ENCODE measurements around the gene KRTCAP2. TPM values are rescaled to one million over a fixed set of nuclear protein-coding genes. Genes with fewer than 3 reads are reported as not detected.

KRTCAP2 gene
- total RNA-seq, 4 donors from 2014 or later, result 48.6 to 109 (median 97.6) TPM

DNA sequence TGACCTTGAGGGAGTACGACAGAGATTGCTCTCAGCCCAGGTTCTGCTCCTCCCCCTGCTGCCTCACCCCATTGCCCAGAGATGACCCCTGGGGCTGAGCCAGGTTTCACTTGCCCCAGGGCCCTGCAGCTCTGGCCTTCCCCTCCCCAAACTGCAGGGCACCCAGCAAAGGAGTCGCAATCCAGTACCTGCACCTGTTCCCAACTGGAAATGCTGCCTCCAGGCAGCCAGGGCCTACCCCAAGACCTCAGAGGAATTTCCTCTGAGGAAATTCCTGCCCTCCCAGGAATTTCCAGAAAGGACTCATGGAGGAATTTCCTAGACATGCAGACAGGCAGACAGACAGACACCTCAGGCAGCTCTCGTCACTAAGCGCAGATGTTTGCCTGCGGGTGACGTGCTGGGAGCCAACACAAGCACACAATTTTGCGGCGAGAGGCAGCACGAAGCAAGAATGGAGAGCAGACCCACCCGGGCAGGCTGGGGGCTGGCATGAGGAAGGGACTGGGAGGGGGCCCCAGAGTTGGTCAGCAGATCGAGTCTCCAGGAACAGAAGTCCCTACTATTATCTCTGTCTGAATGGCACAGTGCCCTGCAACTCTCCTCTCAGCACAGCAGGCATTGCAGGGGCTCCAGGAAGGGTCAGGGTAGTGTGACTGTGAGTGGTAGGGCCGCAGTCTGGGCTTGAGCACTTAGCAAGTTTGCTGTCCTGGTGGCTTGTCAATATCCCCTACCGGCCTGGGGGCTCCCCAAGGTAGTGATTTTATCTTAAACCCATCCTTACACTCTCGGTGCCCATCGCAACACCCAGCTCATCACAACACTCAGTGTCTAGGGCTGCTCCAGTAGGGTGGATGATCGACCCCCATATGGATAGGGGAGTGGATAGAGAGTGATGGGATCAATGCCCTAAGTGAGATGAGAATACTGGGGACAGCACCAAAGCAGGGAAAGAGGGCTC is 48.3 kb downstream of the KRTCAP2 start:
- H3K4me3 ChIP-seq (ENCODE audit: low read depth, poor library complexity, severe bottlenecking), result no peak overlapping the region
- TF ChIP-seq, protein P1, sequence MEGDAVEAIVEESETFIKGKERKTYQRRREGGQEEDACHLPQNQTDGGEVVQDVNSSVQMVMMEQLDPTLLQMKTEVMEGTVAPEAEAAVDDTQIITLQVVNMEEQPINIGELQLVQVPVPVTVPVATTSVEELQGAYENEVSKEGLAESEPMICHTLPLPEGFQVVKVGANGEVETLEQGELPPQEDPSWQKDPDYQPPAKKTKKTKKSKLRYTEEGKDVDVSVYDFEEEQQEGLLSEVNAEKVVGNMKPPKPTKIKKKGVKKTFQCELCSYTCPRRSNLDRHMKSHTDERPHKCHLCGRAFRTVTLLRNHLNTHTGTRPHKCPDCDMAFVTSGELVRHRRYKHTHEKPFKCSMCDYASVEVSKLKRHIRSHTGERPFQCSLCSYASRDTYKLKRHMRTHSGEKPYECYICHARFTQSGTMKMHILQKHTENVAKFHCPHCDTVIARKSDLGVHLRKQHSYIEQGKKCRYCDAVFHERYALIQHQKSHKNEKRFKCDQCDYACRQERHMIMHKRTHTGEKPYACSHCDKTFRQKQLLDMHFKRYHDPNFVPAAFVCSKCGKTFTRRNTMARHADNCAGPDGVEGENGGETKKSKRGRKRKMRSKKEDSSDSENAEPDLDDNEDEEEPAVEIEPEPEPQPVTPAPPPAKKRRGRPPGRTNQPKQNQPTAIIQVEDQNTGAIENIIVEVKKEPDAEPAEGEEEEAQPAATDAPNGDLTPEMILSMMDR (IDR thresholded peaks at IDR 0.05), result no peak
- TF ChIP-seq POLR2A (IDR thresholded peaks at IDR 0.05), result no peak
- intact Hi-C loops (cut with DNase I; ENCODE audit: low total_unique reads), result no loop called here
- no peak for DNase-seq (ENCODE audit: low spot score in 2 of 2)
- 50 to 59% methylated on average over 11 to 16 of the region's 16 CpGs for WGBS, 2 donors

DNA sequence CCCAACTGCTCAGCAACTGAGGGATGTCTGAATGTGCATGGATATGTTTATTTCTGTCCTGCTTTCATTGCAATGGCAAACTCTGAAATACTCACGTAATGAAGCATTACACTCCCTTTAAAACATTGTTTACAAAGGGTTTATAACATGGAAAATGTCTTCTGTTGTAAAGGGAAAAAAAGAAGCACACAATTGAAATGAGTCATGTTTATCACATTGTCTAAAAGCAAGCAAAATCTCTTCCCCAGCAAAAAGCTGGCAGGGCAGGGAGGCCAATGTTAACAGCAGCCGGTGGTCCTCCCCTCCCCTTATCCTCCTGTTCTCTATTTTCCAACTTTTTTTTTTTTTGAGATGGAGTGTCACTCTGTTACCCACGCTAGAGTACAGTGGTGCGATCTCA is 49.3 kb downstream of the KRTCAP2 start:
- no peak for DNase-seq (ENCODE audit: low spot score in 2 of 2)
- 68 to 71% methylated on average over 4 of the region's 4 CpGs for WGBS, 2 donors
- intact Hi-C loops (cut with DNase I; ENCODE audit: low total_unique reads), result no loop called here
- no peak overlapping the region for H3K4me3 ChIP-seq (ENCODE audit: low read depth, poor library complexity, severe bottlenecking)
- no peak for TF ChIP-seq POLR2A (IDR thresholded peaks at IDR 0.05)
- TF ChIP-seq, protein P1 (IDR thresholded peaks at IDR 0.05), result no peak

DNA sequence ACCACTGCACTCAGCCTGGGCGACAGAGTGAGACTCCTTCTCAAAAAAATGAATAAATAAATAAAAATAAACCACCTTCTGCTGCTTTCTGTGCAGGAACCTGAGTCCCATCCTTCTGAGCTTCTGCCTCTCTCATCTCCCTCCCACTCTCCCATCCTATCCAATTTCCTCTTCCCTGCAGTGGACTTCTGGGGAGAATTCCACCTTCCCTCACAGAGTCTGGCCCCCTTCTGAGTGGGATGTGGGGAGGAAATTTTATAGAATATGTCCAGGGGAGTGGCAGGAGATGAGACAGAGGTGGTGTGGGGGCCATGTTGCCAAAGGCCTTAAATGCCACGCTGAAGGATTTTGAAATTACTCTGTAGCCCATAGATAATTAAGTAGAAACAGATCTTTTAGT is 50.8 kb downstream of the KRTCAP2 start:
- intact Hi-C loops (cut with DNase I; ENCODE audit: low total_unique reads), result no loop called here
- TF ChIP-seq POLR2A (IDR thresholded peaks at IDR 0.05), result no peak
- TF ChIP-seq, protein P1 (IDR thresholded peaks at IDR 0.05), result no peak
- H3K4me3 ChIP-seq (ENCODE audit: low read depth, poor library complexity, severe bottlenecking), result no peak overlapping the region
- WGBS, 2 donors, result 84 to 85% methylated on average over 2 of the region's 2 CpGs
- no peak for DNase-seq (ENCODE audit: low spot score in 2 of 2)

DNA sequence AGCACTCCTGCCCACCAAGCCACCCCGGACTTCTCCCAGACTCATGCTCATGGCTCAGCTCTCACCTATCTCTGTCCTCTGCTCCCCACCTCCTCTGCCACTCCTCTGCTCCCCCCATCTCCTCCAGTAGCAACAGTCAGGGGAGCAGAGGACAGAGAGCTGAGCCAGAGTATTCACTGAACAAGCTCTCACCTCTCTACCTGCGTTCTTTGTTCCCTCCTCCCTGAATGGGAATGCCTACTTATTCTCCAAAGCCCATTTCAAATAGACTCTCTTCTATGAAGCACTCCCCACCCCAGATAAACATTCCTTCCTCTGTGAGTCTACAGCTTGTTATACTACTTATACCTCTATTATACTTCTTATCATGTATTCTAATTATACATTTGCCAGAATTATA is 51.9 kb downstream of the KRTCAP2 start:
- no peak for DNase-seq (ENCODE audit: low spot score in 2 of 2)
- H3K4me3 ChIP-seq (ENCODE audit: low read depth, poor library complexity, severe bottlenecking), result no peak overlapping the region
- intact Hi-C loops (cut with DNase I; ENCODE audit: low total_unique reads), result no loop called here
- 87 to 91% methylated on average over 2 of the region's 2 CpGs for WGBS, 2 donors
- TF ChIP-seq POLR2A (IDR thresholded peaks at IDR 0.05), result no peak
- TF ChIP-seq, protein P1 (IDR thresholded peaks at IDR 0.05), result no peak

DNA sequence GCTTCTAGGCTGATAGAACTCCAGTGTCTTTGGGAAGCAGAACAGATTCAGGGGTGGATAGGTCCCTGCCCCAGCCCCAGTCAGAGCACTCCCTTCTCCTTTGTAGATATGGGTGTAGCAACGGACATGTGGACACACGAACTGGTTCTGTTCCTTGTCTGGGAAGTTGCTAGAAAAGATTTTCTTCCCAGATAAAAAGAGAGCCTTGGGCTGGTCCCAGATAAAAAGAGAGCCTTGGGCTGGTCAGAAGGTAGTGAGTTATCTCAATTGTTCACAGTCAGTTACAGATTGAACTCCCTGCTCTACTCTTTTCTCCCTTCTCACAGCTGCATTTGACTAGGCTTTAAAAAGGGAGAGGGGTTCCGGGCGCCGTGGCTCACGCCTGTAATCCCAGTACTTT is 52.9 kb downstream of the KRTCAP2 start:
- WGBS, 2 donors, result 47 to 60% methylated on average over 6 of the region's 6 CpGs
- TF ChIP-seq, protein P1 (IDR thresholded peaks at IDR 0.05), result no peak
- TF ChIP-seq POLR2A (IDR thresholded peaks at IDR 0.05), result no peak
- no peak for DNase-seq (ENCODE audit: low spot score in 2 of 2)
- intact Hi-C loops (cut with DNase I; ENCODE audit: low total_unique reads), result no loop called here
- no peak overlapping the region for H3K4me3 ChIP-seq (ENCODE audit: low read depth, poor library complexity, severe bottlenecking)

MicroRNAs encoded within 50 kb of the gene (microRNA counts, 767-probe panel; counts per million panel counts)
- microRNA hsa-miR-92b-3p, result 0 to 358 counts per million in 2 donors

Other genes with a start within 250 kb of the KRTCAP2 start
- gene PMVK, start 236.6 kb downstream of the KRTCAP2 start, total RNA-seq, result 10 to 100 TPM; 20.6 to 37.0 (median 33.3) TPM
- gene PBXIP1, start 217.2 kb downstream of the KRTCAP2 start, total RNA-seq, result 10 to 100 TPM; 52.1 to 84.1 (median 63.7) TPM
- 10 to 100 TPM; 31.9 to 38.0 (median 36.3) TPM for gene PYGO2, start 211.5 kb downstream of the KRTCAP2 start, total RNA-seq
- gene SHC1, start 202.6 kb downstream of the KRTCAP2 start, total RNA-seq, result 10 to 100 TPM; 45.4 to 68.9 (median 66.4) TPM
- 10 to 100 TPM; 40.0 to 58.7 (median 45.3) TPM for gene CKS1B, start 198.6 kb downstream of the KRTCAP2 start, total RNA-seq
- 10 to 100 TPM; 38.7 to 45.3 (median 41.6) TPM for gene FLAD1, start 190.0 kb downstream of the KRTCAP2 start, total RNA-seq
- gene LENEP, start 179.7 kb downstream of the KRTCAP2 start, total RNA-seq, result 1 to 10 TPM in 1 of 4 donors, not detected in 3; 1.4 TPM
- gene ZBTB7B, start 170.5 kb downstream of the KRTCAP2 start, total RNA-seq, result 100 to 1,000 TPM; 270 to 295 (median 286) TPM
- 10 to 100 TPM in 1 of 4 donors, 1 to 10 TPM in 3; 3.8 to 11.5 (median 6.3) TPM for gene DCST2, start 139.5 kb downstream of the KRTCAP2 start, total RNA-seq
- 1 to 10 TPM in 2 of 4 donors, under 1 TPM in 2; 0.38 to 3.6 (median 0.87) TPM for gene DCST1, start 139.5 kb downstream of the KRTCAP2 start, total RNA-seq
- 100 to 1,000 TPM; 232 to 289 (median 279) TPM for gene ADAM15, start 122.0 kb downstream of the KRTCAP2 start, total RNA-seq
- gene EFNA4, start 109.6 kb downstream of the KRTCAP2 start, total RNA-seq, result 10 to 100 TPM; 29.5 to 66.6 (median 52.9) TPM
- gene EFNA3, start 94.5 kb downstream of the KRTCAP2 start, total RNA-seq, result 100 to 1,000 TPM; 111 to 150 (median 129) TPM
- gene EFNA1, start 45.4 kb downstream of the KRTCAP2 start, total RNA-seq, result 100 to 1,000 TPM; 125 to 235 (median 185) TPM
- gene SLC50A1, start 37.5 kb downstream of the KRTCAP2 start, total RNA-seq, result 10 to 100 TPM; 33.3 to 59.4 (median 43.7) TPM
- 10 to 100 TPM; 19.2 to 74.7 (median 36.9) TPM for gene DPM3, start 32.8 kb downstream of the KRTCAP2 start, total RNA-seq
- gene TRIM46, start 545 bp upstream of the KRTCAP2 start, total RNA-seq, result 1 to 10 TPM in 1 of 4 donors, under 1 TPM in 2, not detected in 1; 0.17 to 1.2 (median 0.62) TPM
- gene THBS3, start 34.6 kb upstream of the KRTCAP2 start, total RNA-seq, result 10 to 100 TPM; 15.6 to 26.6 (median 20.2) TPM
- 10 to 100 TPM; 20.5 to 54.8 (median 40.8) TPM for gene MTX1, start 35.4 kb upstream of the KRTCAP2 start, total RNA-seq
- gene ENTREP3, start 82.2 kb upstream of the KRTCAP2 start, total RNA-seq, result 10 to 100 TPM in 3 of 4 donors, 1 to 10 TPM in 1; 9.6 to 26.0 (median 18.7) TPM
- 10 to 100 TPM; 67.8 to 96.9 (median 87.6) TPM for gene SCAMP3, start 89.1 kb upstream of the KRTCAP2 start, total RNA-seq
- 10 to 100 TPM; 24.6 to 55.8 (median 38.0) TPM for gene CLK2, start 100.2 kb upstream of the KRTCAP2 start, total RNA-seq
- 1 to 10 TPM; 5.4 to 8.5 (median 6.4) TPM for gene HCN3, start 104.2 kb upstream of the KRTCAP2 start, total RNA-seq
- 1 to 10 TPM in 2 of 4 donors, under 1 TPM in 2; 0.13 to 1.7 (median 0.77) TPM for gene PKLR, start 128.1 kb upstream of the KRTCAP2 start, total RNA-seq
- gene FDPS, start 135.6 kb upstream of the KRTCAP2 start, total RNA-seq, result 100 to 1,000 TPM in 3 of 4 donors, 10 to 100 TPM in 1; 98.5 to 185 (median 141) TPM
- gene RUSC1, start 147.6 kb upstream of the KRTCAP2 start, total RNA-seq, result 10 to 100 TPM; 33.7 to 42.2 (median 41.1) TPM

Data from lower leg skin (tissue), 4 donors.